Measurements from ENCODE around the gene HOMER1. TPM values are rescaled to one million over a fixed set of nuclear protein-coding genes. Genes with fewer than 3 reads are reported as not detected.
A peak's percentile ranks its signal among the peaks of the same experiment; 100 is the strongest.

Gene HOMER1
- total and polyA plus RNA-seq, 9 of the 15 experiments (the other 6 are each of a cell fraction or from before 2014, with no cell fraction given): 6.3 to 39.9 (median 9.9) TPM

- TF ChIP-seq THRB (CRISPR knock-in tag; conservative IDR thresholded peaks at IDR 0.05): no peak
- peak; percentile 91 for TF ChIP-seq ATF1 (CRISPR knock-in tag; IDR thresholded peaks at IDR 0.05)
- peak; percentile 100 for TF ChIP-seq ATF1 (tag; IDR thresholded peaks at IDR 0.05)
- TF ChIP-seq, protein P1, sequence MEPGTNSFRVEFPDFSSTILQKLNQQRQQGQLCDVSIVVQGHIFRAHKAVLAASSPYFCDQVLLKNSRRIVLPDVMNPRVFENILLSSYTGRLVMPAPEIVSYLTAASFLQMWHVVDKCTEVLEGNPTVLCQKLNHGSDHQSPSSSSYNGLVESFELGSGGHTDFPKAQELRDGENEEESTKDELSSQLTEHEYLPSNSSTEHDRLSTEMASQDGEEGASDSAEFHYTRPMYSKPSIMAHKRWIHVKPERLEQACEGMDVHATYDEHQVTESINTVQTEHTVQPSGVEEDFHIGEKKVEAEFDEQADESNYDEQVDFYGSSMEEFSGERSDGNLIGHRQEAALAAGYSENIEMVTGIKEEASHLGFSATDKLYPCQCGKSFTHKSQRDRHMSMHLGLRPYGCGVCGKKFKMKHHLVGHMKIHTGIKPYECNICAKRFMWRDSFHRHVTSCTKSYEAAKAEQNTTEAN (CRISPR knock-in tag; IDR thresholded peaks at IDR 0.05): no peak
- TF ChIP-seq SP1 (CRISPR knock-in tag; IDR thresholded peaks at IDR 0.05): peak; percentile 91
- peak; percentile 91 for TF ChIP-seq NFATC3 (IDR thresholded peaks at IDR 0.05)
- 0 out of 2 replicates have a peak, but pooled peaks have one; percentile 9 for TF ChIP-seq RREB1 (CRISPR knock-in tag; IDR thresholded peaks at IDR 0.05)
- TF ChIP-seq VEZF1 (CRISPR knock-in tag; IDR thresholded peaks at IDR 0.05): peak; percentile 86
- peak; percentile 79 for TF ChIP-seq DPF2 (IDR thresholded peaks at IDR 0.05)
- peak; percentile 90 for TF ChIP-seq ELF1 (tag; IDR thresholded peaks at IDR 0.05)
- TF ChIP-seq CREB1 (IDR thresholded peaks at IDR 0.05): peak; percentile 100
- TF ChIP-seq CREB1 (CRISPR knock-in tag; IDR thresholded peaks at IDR 0.05): peak; percentile 99
- peak in 1 of 2 experiments; percentile 88; a peak in 2 of 4 replicates for TF ChIP-seq SIN3A (IDR thresholded peaks at IDR 0.05; ENCODE audit: borderline replicate concordance in 2 of 2, control insufficient read depth in 1 of 2, low read depth in 2 of 2, low read length in 2 of 2)
- TF ChIP-seq GABPA (tag; conservative IDR thresholded peaks at IDR 0.05; ENCODE audit: low read depth): peak; percentile 93
- TF ChIP-seq ZNF232 (CRISPR knock-in tag; IDR thresholded peaks at IDR 0.05): no peak; the same call in 1 of the 2 replicates
- peak; percentile 86 for TF ChIP-seq POLR2G (IDR thresholded peaks at IDR 0.05; ENCODE audit: low read depth, low read length)
- TF ChIP-seq TAF7 (tag; IDR thresholded peaks at IDR 0.05): peak; percentile 50; the same call in 1 of the 2 replicates
- peak; percentile 69; the same call in 1 of the 2 replicates for TF ChIP-seq MYC (IDR thresholded peaks at IDR 0.05; ENCODE audit: low read depth, low read length)
- TF ChIP-seq MYC (CRISPR knock-in tag; IDR thresholded peaks at IDR 0.05; ENCODE audit: borderline replicate concordance, low read depth): peak; percentile 59; the same call in 1 of the 2 replicates
Measured at GRCh38 chr5:79514391-79515105, 614 bp upstream of the HOMER1 start (continued).
